ENCODE results near the gene CACNA1F. TPM values are rescaled to one million over a fixed set of nuclear protein-coding genes. Genes with fewer than 3 reads are reported as not detected.

Gene CACNA1F
- total RNA-seq, 1 experiment from 2014 or later, result not detected

- H3K27me3 ChIP-seq (replicated peaks; ENCODE audit: insufficient read depth, low read depth, low read length, poor library complexity), result no peaks in the 10 kb centered on the region
- ChIA-PET POLR2A (ENCODE audit: low non-redundant PET) (no interaction called here), CTCF (no interaction called here)
- TF ChIP-seq EZH2 (IDR thresholded peaks at IDR 0.05; ENCODE audit: borderline replicate concordance, low read depth, low read length, poor library complexity, severe bottlenecking) (no peak), CTCF (conservative IDR thresholded peaks at IDR 0.05; ENCODE audit: low read depth, low read length) (no peak)
- no peak for DNase-seq (ENCODE audit: low spot score)
- no peaks in the 10 kb centered on the region for H3K36me3 ChIP-seq (ENCODE audit: insufficient read depth, low read length, poor library complexity, severe bottlenecking)
- H3K4me3 ChIP-seq (ENCODE audit: low read depth, low read length, poor library complexity, severe bottlenecking), result no peak overlapping the region
- H3K27ac ChIP-seq (ENCODE audit: low read depth, low read length, poor library complexity, severe bottlenecking), result no peak overlapping the region
- BruUV-seq (replicated peaks), result no TSS peak
- H3K4me1 ChIP-seq (ENCODE audit: insufficient read depth, low read length, poor library complexity, severe bottlenecking), result no peaks in the 10 kb centered on the region
- intact Hi-C loops (cut with micrococcal nuclease; ENCODE audit: unreplicated experiment), result no loop called here
- H3K9me3 ChIP-seq (ENCODE audit: low read depth, low read length, poor library complexity, severe bottlenecking), result no peaks in the 10 kb centered on the region
Measured at GRCh38 chrX:49204709-49205108, 28.4 kb downstream of the CACNA1F start.

GRCh38 chrX:49204017-49204416 is 29.1 kb downstream of the CACNA1F start:
- Histone ChIP-seq H3K27me3 (replicated peaks; ENCODE audit: insufficient read depth, low read depth, low read length, poor library complexity) (no peaks in the 10 kb centered on the region), H3K4me3 (ENCODE audit: low read depth, low read length, poor library complexity, severe bottlenecking) (no peak overlapping the region), H3K27ac (ENCODE audit: low read depth, low read length, poor library complexity, severe bottlenecking) (no peak overlapping the region), H3K9me3 (ENCODE audit: low read depth, low read length, poor library complexity, severe bottlenecking) (no peaks in the 10 kb centered on the region), H3K4me1 (ENCODE audit: insufficient read depth, low read length, poor library complexity, severe bottlenecking) (peaks cover under 1% of the 10 kb centered on the region), H3K36me3 (ENCODE audit: insufficient read depth, low read length, poor library complexity, severe bottlenecking) (no peaks in the 10 kb centered on the region)
- intact Hi-C loops (cut with micrococcal nuclease; ENCODE audit: unreplicated experiment), result no loop called here
- ChIA-PET CTCF (no interaction called here), POLR2A (ENCODE audit: low non-redundant PET) (no interaction called here)
- BruUV-seq (replicated peaks), result no TSS peak
- DNase-seq (ENCODE audit: low spot score), result no peak
- TF ChIP-seq EZH2 (IDR thresholded peaks at IDR 0.05; ENCODE audit: borderline replicate concordance, low read depth, low read length, poor library complexity, severe bottlenecking) (no peak), CTCF (conservative IDR thresholded peaks at IDR 0.05; ENCODE audit: low read depth, low read length) (no peak)

- BruUV-seq (replicated peaks), result no TSS peak
- Histone ChIP-seq H3K9me3 (ENCODE audit: low read depth, low read length, poor library complexity, severe bottlenecking) (no peaks in the 10 kb centered on the region), H3K4me1 (ENCODE audit: insufficient read depth, low read length, poor library complexity, severe bottlenecking) (peaks cover 4% of the 10 kb centered on the region), H3K27me3 (replicated peaks; ENCODE audit: insufficient read depth, low read depth, low read length, poor library complexity) (no peaks in the 10 kb centered on the region), H3K4me3 (ENCODE audit: low read depth, low read length, poor library complexity, severe bottlenecking) (no peak overlapping the region), H3K36me3 (ENCODE audit: insufficient read depth, low read length, poor library complexity, severe bottlenecking) (no peaks in the 10 kb centered on the region), H3K27ac (ENCODE audit: low read depth, low read length, poor library complexity, severe bottlenecking) (no peak overlapping the region)
- TF ChIP-seq CTCF (conservative IDR thresholded peaks at IDR 0.05; ENCODE audit: low read depth, low read length) (no peak), EZH2 (IDR thresholded peaks at IDR 0.05; ENCODE audit: borderline replicate concordance, low read depth, low read length, poor library complexity, severe bottlenecking) (no peak)
- ChIA-PET POLR2A (ENCODE audit: low non-redundant PET) (no interaction called here), CTCF (no interaction called here)
- no peak for DNase-seq (ENCODE audit: low spot score)
- intact Hi-C loops (cut with micrococcal nuclease; ENCODE audit: unreplicated experiment), result no loop called here
Measured at GRCh38 chrX:49203536-49203935, 29.6 kb downstream of the CACNA1F start.

Data from A673 (cell line).